OCI-LY3 (cell line): ENCODE results near the gene HPCAL1.
A peak's percentile ranks its signal among the peaks of the same experiment; 100 is the strongest.

Source experiments
- H2AFZ ChIP-seq: fragments of 200-600, 300-600 bp; shearing (Covaris generic); 2 replicates; pipeline ENCODE4 v1.6.0; 2014; ENCODE audit warnings: antibody characterized with exemption, low read depth, low read length
- H3K27ac ChIP-seq: fragments of 200-600, 300-600 bp; sonication (generic); 2 replicates; pipeline ENCODE4 v1.5.1; 2014; ENCODE audit warnings: mild to moderate bottlenecking, low read length, moderate library complexity, mixed read lengths
- H3K27me3 ChIP-seq: fragments of 200-600, 300-600 bp; sonication (generic); 2 replicates; pipeline ENCODE4 v1.6.1; 2014; ENCODE audit warnings: low read depth, low read length, mixed read lengths
- H3K36me3 ChIP-seq: fragments of 200-600, 300-600 bp; sonication (generic); replicated peaks from 2 replicates; pipeline ENCODE3; 2014; ENCODE audit warnings: low read depth, low read length, mixed read lengths
- H3K4me1 ChIP-seq: fragments of 300-600, 200-600 bp; sonication (generic); 2 replicates; pipeline ENCODE4 v1.6.1; 2014; ENCODE audit warnings: low read length, mixed read lengths
- H3K4me2 ChIP-seq: fragments of 200-600, 300-600 bp; sonication (generic); 2 replicates; pipeline ENCODE4 v1.6.1; 2014; ENCODE audit warnings: low read length, mixed read lengths
- H3K4me3 ChIP-seq: fragments of 300-600, 200-600 bp; sonication (generic); 2 replicates; pipeline ENCODE4 v1.5.1; 2014; ENCODE audit warnings: antibody characterized with exemption, mild to moderate bottlenecking, low read length, moderate library complexity
- H3K79me2 ChIP-seq: fragments of 300-600, 200-600 bp; shearing (Covaris generic); 2 replicates; pipeline ENCODE4 v1.6.1; 2014; ENCODE audit warnings: mild to moderate bottlenecking, low read length, mixed read lengths
- H3K9ac ChIP-seq: fragments of 300-600, 200-600 bp; shearing (Covaris generic); 2 replicates; pipeline ENCODE4 v1.6.0; 2014; ENCODE audit warnings: mild to moderate bottlenecking, low read length, moderate library complexity
- H3K9me3 ChIP-seq: fragments of 200-600, 300-600 bp; shearing (Covaris generic); 2 replicates; pipeline ENCODE4 v1.6.1; 2014; ENCODE audit warnings: low read length, mixed read lengths; ENCODE audit not compliant: insufficient read depth
- H4K20me1 ChIP-seq: fragments of 200-600, 300-600 bp; sonication (generic); 2 replicates; pipeline ENCODE4 v1.6.1; 2016; ENCODE audit warnings: low read length, mixed read lengths; ENCODE audit not compliant: insufficient read depth
- CTCF ChIP-seq: fragments of 200-600, 300-600 bp; sonication (generic); IDR thresholded peaks from 2 replicates; pipeline ENCODE4 v1.5.1; 2014; ENCODE audit warnings: antibody characterized with exemption, low read length, low read depth
- EZH2phosphoT487 ChIP-seq: fragments of 200-600 bp; shearing (Covaris generic); IDR thresholded peaks from 2 replicates; pipeline ENCODE4 v1.6.1; 2018; ENCODE audit warnings: antibody characterized with exemption, mixed run types, low read depth

Gene HPCAL1

GRCh38 chr2:10408649-10409579, 106.2 kb downstream of the HPCAL1 start:
- Histone ChIP-seq H3K4me3 (peak overlapping the region; percentile 57), H3K4me2 (peak overlapping the region; percentile 77), H3K4me1 (peaks cover 60% of the 10 kb centered on the region), H3K27me3 (no peaks in the 10 kb centered on the region), H3K36me3 (no peaks in the 10 kb centered on the region), H4K20me1 (no peaks in the 10 kb centered on the region), H3K9ac (0 out of 2 replicates have a peak overlapping the region, but pooled peaks have one; percentile 24), H2AFZ (no peak overlapping the region), H3K27ac (no peak overlapping the region), H3K79me2 (no peaks in the 10 kb centered on the region), H3K9me3 (no peaks in the 10 kb centered on the region)
- TF ChIP-seq CTCF (peak; percentile 91), EZH2phosphoT487 (no peak)

GRCh38 chr2:10410001-10410822, 107.5 kb downstream of the HPCAL1 start:
- Histone ChIP-seq H3K9ac (peak overlapping the region; percentile 38; the same call in 1 of the 2 replicates), H3K4me2 (peak overlapping the region; percentile 77), H3K36me3 (no peaks in the 10 kb centered on the region), H3K27me3 (no peaks in the 10 kb centered on the region), H2AFZ (no peak overlapping the region), H3K9me3 (no peaks in the 10 kb centered on the region), H3K4me3 (peak overlapping the region; percentile 65), H4K20me1 (peaks cover 5% of the 10 kb centered on the region; the same call in 1 of the 2 replicates), H3K27ac (peak overlapping the region; percentile 79), H3K4me1 (peaks cover 70% of the 10 kb centered on the region), H3K79me2 (no peaks in the 10 kb centered on the region)
- TF ChIP-seq CTCF (no peak), EZH2phosphoT487 (no peak)

GRCh38 chr2:10410823-10411437, 108.2 kb downstream of the HPCAL1 start:
- H3K4me1 ChIP-seq: peaks cover 70% of the 10 kb centered on the region

GRCh38 chr2:10411557-10411956, 108.9 kb downstream of the HPCAL1 start:
- no peak overlapping the region for H3K9ac ChIP-seq
- no peaks in the 10 kb centered on the region for H3K79me2 ChIP-seq
- no peaks in the 10 kb centered on the region for H3K9me3 ChIP-seq
- no peak overlapping the region for H3K27ac ChIP-seq
- H3K27me3 ChIP-seq: no peaks in the 10 kb centered on the region
- no peak overlapping the region for H2AFZ ChIP-seq
- peaks cover 5% of the 10 kb centered on the region; the same call in 1 of the 2 replicates for H4K20me1 ChIP-seq
- H3K4me1 ChIP-seq: peaks cover 70% of the 10 kb centered on the region
- no peaks in the 10 kb centered on the region for H3K36me3 ChIP-seq
- no peak overlapping the region for H3K4me2 ChIP-seq
- TF ChIP-seq EZH2phosphoT487 (no peak), CTCF (no peak)
- no peak overlapping the region for H3K4me3 ChIP-seq

More at GRCh38 chr2:10410823-10411437, 108.2 kb downstream of the HPCAL1 start:
- peak overlapping the region; percentile 77 for H3K4me2 ChIP-seq
- H3K9me3 ChIP-seq: no peaks in the 10 kb centered on the region
- no peak overlapping the region for H2AFZ ChIP-seq
- peak overlapping the region; percentile 79 for H3K27ac ChIP-seq
- no peaks in the 10 kb centered on the region for H3K79me2 ChIP-seq
- peaks cover 5% of the 10 kb centered on the region; the same call in 1 of the 2 replicates for H4K20me1 ChIP-seq
- H3K4me3 ChIP-seq: peak overlapping the region; percentile 64
- H3K36me3 ChIP-seq: no peaks in the 10 kb centered on the region
- H3K9ac ChIP-seq: peak overlapping the region; percentile 38; the same call in 1 of the 2 replicates
- no peak for TF ChIP-seq EZH2phosphoT487
- H3K27me3 ChIP-seq: no peaks in the 10 kb centered on the region
